NB4 (cell line): ENCODE measurements around the gene ADCY5.

Source experiments
- DNase-seq: peaks from one replicate; pipeline ENCODE4 v3.0.0; 2010; ENCODE audit warnings: low read depth
- H3K4me3 ChIP-seq: one replicate; pipeline ENCODE4 v1.5.1; 2011; ENCODE audit warnings: mild to moderate bottlenecking, low read depth, low read length, moderate library complexity
- CTCF ChIP-seq: IDR thresholded peaks from one replicate; pipeline ENCODE4 v1.5.1; 2012; ENCODE audit warnings: low read depth, low read length
- MAX ChIP-seq: IDR thresholded peaks from 2 replicates; pipeline ENCODE4 v1.6.1; 2011; ENCODE audit warnings: low read depth, low read length
- MYC ChIP-seq: IDR thresholded peaks from 2 replicates; pipeline ENCODE4 v1.6.1; 2011; ENCODE audit warnings: low read depth, low read length
- POLR2A ChIP-seq: IDR thresholded peaks from 2 replicates; pipeline ENCODE4 v1.6.1; 2011; ENCODE audit warnings: mild to moderate bottlenecking; ENCODE audit not compliant: insufficient read length; ENCODE audit errors: extremely low read depth

ADCY5 gene

GRCh38 chr3:123419181-123419849 is 29.6 kb downstream of the ADCY5 start:
- H3K4me3 ChIP-seq: no peak overlapping the region
- no peak for TF ChIP-seq POLR2A
- TF ChIP-seq MYC: no peak
- TF ChIP-seq MAX: no peak
- TF ChIP-seq CTCF: no peak
- DNase-seq: no peak

- TF ChIP-seq MYC (no peak), MAX (no peak), CTCF (no peak), POLR2A (no peak)
- no peak overlapping the region for H3K4me3 ChIP-seq
Measured at GRCh38 chr3:123416647-123417046, 32.2 kb downstream of the ADCY5 start.

GRCh38 chr3:123416173-123416572 is 32.7 kb downstream of the ADCY5 start:
- TF ChIP-seq CTCF (no peak), POLR2A (no peak), MYC (no peak), MAX (no peak)
- no peak for DNase-seq
- H3K4me3 ChIP-seq: no peak overlapping the region

More at GRCh38 chr3:123416647-123417046, 32.2 kb downstream of the ADCY5 start:
- no peak for DNase-seq

GRCh38 chr3:123414973-123415775 is 33.7 kb downstream of the ADCY5 start:
- DNase-seq: no peak
- no peak overlapping the region for H3K4me3 ChIP-seq
- TF ChIP-seq POLR2A (no peak), MYC (no peak), MAX (no peak), CTCF (no peak)

- H3K4me3 ChIP-seq: no peak overlapping the region
- no peak for TF ChIP-seq MAX
- TF ChIP-seq POLR2A: no peak
- TF ChIP-seq MYC: no peak
- no peak for TF ChIP-seq CTCF
- no peak for DNase-seq
Measured at GRCh38 chr3:123412811-123413604, 35.9 kb downstream of the ADCY5 start.
